Stimulated activated CD8-positive, alpha-beta memory T cell treated with anti-CD3 and anti-CD28 coated beads, Interleukin-12 subunit alpha, Interleukin-12 subunit beta, amount 100 ng/mL, for 1 hour (primary cell): ENCODE data around the gene PRM2.
"Not testable (repeated sequence)": the region's sequence is repeated elsewhere in the genome, so short reads cannot be mapped to it uniquely, and the experiment has no call there.

Source experiments
- DNase-seq: peaks from one replicate; pipeline ENCODE4 v3.0.0-alpha.2; 2020; ENCODE audit warnings: low read depth

PRM2 gene

GRCh38 chr16:11289696-11290095 lies 13.4 kb upstream of the PRM2 start:
- DNase-seq, result not testable (repeated sequence)

GRCh38 chr16:11289202-11289601 lies 12.9 kb upstream of the PRM2 start:
- no peak for DNase-seq

- no peak for DNase-seq
Measured at GRCh38 chr16:11285842-11286241, 9.6 kb upstream of the PRM2 start.

GRCh38 chr16:11283820-11284248 lies 7.6 kb upstream of the PRM2 start:
- DNase-seq, result no peak

- no peak for DNase-seq
Measured at GRCh38 chr16:11280616-11281522, 4.6 kb upstream of the PRM2 start, which contains the start of gene PRM1. Gene PRM1 (minus strand): TSS chr16:11281330. CDS start chr16:11281238, 92 bp downstream.

- no peak for DNase-seq
Measured at GRCh38 chr16:11278681-11279628, 2.7 kb upstream of the PRM2 start.

GRCh38 chr16:11277607-11278337 lies 1.5 kb upstream of the PRM2 start:
- DNase-seq, result no peak

GRCh38 chr16:11276896-11277593 lies 765 bp upstream of the PRM2 start:
- DNase-seq, result no peak

- DNase-seq, result no peak
Measured at GRCh38 chr16:11274964-11275363, 1.3 kb downstream of the PRM2 start.

- no peak for DNase-seq
Measured at GRCh38 chr16:11273721-11274324, 2.5 kb downstream of the PRM2 start.

- no peak for DNase-seq
Measured at GRCh38 chr16:11272921-11273720, 3.2 kb downstream of the PRM2 start, which contains the start of gene PRM3. Gene PRM3 (minus strand): TSS chr16:11273629. CDS start chr16:11273595, 34 bp downstream.

GRCh38 chr16:11272484-11272883 lies 3.8 kb downstream of the PRM2 start:
- DNase-seq, result no peak

GRCh38 chr16:11271610-11272009 lies 4.7 kb downstream of the PRM2 start:
- no peak for DNase-seq

GRCh38 chr16:11270602-11271162 lies 5.6 kb downstream of the PRM2 start:
- DNase-seq, result no peak

- DNase-seq, result no peak
Measured at GRCh38 chr16:11268921-11269375, 7.3 kb downstream of the PRM2 start, which contains the start of gene TNP2. Gene TNP2 (minus strand): TSS chr16:11269325. CDS start chr16:11269262, 63 bp downstream.

- DNase-seq, result no peak
Measured at GRCh38 chr16:11265124-11265523, 11.2 kb downstream of the PRM2 start.

- DNase-seq, result no peak
Measured at GRCh38 chr16:11264155-11264832, 12.0 kb downstream of the PRM2 start.

- no peak for DNase-seq
Measured at GRCh38 chr16:11263737-11264136, 12.5 kb downstream of the PRM2 start.

GRCh38 chr16:11262915-11263314 lies 13.4 kb downstream of the PRM2 start:
- DNase-seq, result no peak
